Measurements from ENCODE around the gene BDH1.

Gene BDH1

GRCh38 chr3:197495999-197496745 is 59.6 kb downstream of the BDH1 start:
- no peak overlapping the region for H3K4me3 ChIP-seq (ENCODE audit: low read depth, low read length)
- TF ChIP-seq CTCF (conservative IDR thresholded peaks at IDR 0.05; ENCODE audit: low read depth, low read length) = no peak
- DNase-seq (ENCODE audit: low read depth) = no peak

DNA sequence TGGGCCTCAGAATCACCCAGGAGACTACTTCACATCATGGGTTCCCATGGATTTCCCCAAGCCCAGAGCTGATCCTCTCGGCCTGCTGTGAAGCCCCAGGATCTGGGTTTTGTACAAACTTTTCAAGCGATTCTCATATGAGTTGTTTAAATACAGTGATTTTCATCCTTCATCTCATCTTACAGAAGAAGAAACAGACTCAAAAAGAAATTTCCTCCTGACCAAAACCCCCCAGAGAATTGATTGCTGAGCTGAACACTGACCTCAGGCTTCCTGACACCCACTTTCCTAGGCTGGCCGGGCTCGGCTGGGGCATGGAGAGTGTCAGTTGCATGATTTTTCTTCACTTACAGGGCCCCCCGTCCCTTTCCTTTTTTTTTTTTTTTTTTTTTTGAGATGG is 60.3 kb downstream of the BDH1 start:
- no peak for TF ChIP-seq CTCF (conservative IDR thresholded peaks at IDR 0.05; ENCODE audit: low read depth, low read length)
- H3K4me3 ChIP-seq (ENCODE audit: low read depth, low read length) = no peak overlapping the region
- DNase-seq (ENCODE audit: low read depth) = no peak

DNA sequence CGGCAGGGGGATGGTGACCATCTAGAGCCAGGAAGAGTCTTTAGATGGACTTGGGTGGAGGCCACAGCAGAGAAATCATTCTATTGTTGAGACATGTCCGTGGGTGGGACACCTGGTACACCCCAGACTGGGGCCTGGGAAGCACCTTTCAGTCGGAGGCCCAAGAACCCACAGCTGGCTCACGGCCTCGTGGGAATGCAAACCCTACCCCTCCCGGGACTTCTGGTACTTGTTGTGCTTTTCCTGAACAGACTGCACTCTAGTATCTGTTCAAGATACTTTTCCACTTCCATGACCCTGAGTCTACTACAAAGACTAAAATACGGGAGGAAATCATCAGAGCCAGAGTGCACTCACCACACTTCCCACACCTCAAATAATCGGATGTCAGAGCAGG is 60.7 kb downstream of the BDH1 start:
- TF ChIP-seq CTCF (conservative IDR thresholded peaks at IDR 0.05; ENCODE audit: low read depth, low read length) = no peak
- no peak overlapping the region for H3K4me3 ChIP-seq (ENCODE audit: low read depth, low read length)
- no peak for DNase-seq (ENCODE audit: low read depth)

DNA sequence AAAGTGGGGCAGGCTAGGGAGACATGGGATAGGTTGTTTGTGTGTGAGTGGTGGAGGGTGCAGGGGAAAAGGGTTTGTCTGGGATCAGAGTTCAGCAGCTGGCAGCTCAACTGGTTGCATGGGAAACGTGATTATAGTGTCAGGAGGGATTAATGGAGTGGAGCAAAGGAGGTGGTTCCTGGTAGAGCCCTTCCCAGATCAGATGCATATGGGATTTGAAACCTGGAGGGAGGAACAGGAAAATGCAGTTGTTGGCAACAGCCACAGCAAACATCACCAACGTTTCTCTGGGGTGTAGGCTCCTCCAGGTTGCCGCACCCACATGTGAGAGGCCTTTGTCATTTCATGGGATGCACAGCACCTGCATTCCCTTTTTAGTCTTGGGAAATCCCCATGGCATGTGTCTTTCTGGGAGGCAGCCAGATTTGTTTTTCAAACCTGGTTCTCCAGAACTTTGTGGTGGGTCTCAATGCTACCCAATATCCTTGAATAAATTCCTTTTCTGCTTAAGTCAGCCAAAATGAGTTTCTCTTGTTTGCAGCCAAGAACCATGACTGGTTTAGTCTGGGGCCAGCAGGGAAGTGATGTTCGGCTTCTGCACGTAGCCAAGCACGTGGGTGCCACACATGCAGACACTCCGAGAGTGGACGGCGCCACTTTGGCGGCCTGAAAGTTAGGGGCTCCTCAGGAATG is 61.3 kb downstream of the BDH1 start:
- no peak overlapping the region for H3K4me3 ChIP-seq (ENCODE audit: low read depth, low read length)
- no peak for TF ChIP-seq CTCF (conservative IDR thresholded peaks at IDR 0.05; ENCODE audit: low read depth, low read length)
- peak; percentile 24 for DNase-seq (ENCODE audit: low read depth)

GRCh38 chr3:197493049-197493448 is 62.7 kb downstream of the BDH1 start:
- DNase-seq (ENCODE audit: low read depth) = no peak
- no peak for TF ChIP-seq CTCF (conservative IDR thresholded peaks at IDR 0.05; ENCODE audit: low read depth, low read length)
- H3K4me3 ChIP-seq (ENCODE audit: low read depth, low read length) = no peak overlapping the region

GRCh38 chr3:197491923-197492664 is 63.7 kb downstream of the BDH1 start:
- H3K4me3 ChIP-seq (ENCODE audit: low read depth, low read length) = no peak overlapping the region
- no peak for DNase-seq (ENCODE audit: low read depth)
- TF ChIP-seq CTCF (conservative IDR thresholded peaks at IDR 0.05; ENCODE audit: low read depth, low read length) = no peak
